Omental fat pad (tissue), 4 donors: ENCODE results near the gene TRPC5OS. TPM values are rescaled to one million over a fixed set of nuclear protein-coding genes. Genes with fewer than 3 reads are reported as not detected.

ENCODE experiments used
- ATAC-seq: fragments of 150-250 bp; one replicate; pipeline ENCODE4 v1.9.1; 2016; ENCODE audit warnings: mild to moderate bottlenecking, moderate library complexity; ENCODE audit not compliant: low FRiP score
- DNase-seq: peaks from one replicate; pipeline ENCODE4 v3.0.0-alpha.2; 2019; ENCODE audit warnings: low spot score
- CTCF ChIP-seq, 3 donors: fragments of 450-650 bp; IDR thresholded peaks; one replicate each; pipeline ENCODE4 v1.5.1; 2016 to 2017; ENCODE audit warnings: antibody characterized with exemption in 3 of 3, mild to moderate bottlenecking in 3 of 3, moderate library complexity in 2 of 3
- total RNA-seq, 4 donors: library from RNA; depleted of rRNA; stranded (reverse); fragments of >200 nt; gene quantifications; one replicate each; pipeline ENCODE4 v1.1.0, GENCODE V29; 2016

TRPC5OS gene
- total RNA-seq, result not detected

- DNase-seq (no peak), ATAC-seq (no peak)
- no peak for TF ChIP-seq CTCF (IDR thresholded peaks at IDR 0.05)
These were observed at the start of gene TRPC5OS for GRCh38 chrX:111875881-111876280. Gene TRPC5OS, plus strand, starts transcription at chrX:111876181. Its CDS starts 25,669 bp downstream, at chrX:111901850.

GRCh38 chrX:111829345-111829744 is 46.6 kb upstream of the TRPC5OS start:
- no peak for TF ChIP-seq CTCF (IDR thresholded peaks at IDR 0.05)
- DNase-seq (no peak), ATAC-seq (no peak)

- DNase-seq (no peak), ATAC-seq (no peak)
- TF ChIP-seq CTCF (IDR thresholded peaks at IDR 0.05), result no peak
These were observed 45.4 kb upstream of the TRPC5OS start for GRCh38 chrX:111830571-111830970.

GRCh38 chrX:111831343-111831742 is 44.6 kb upstream of the TRPC5OS start:
- no peak for ATAC-seq
- no peak for DNase-seq
- TF ChIP-seq CTCF (IDR thresholded peaks at IDR 0.05), result no peak

- TF ChIP-seq CTCF (IDR thresholded peaks at IDR 0.05), result no peak
- ATAC-seq, result no peak
- DNase-seq, result no peak
These were observed 38.8 kb upstream of the TRPC5OS start for GRCh38 chrX:111837197-111837596.

- DNase-seq, result no peak
- ATAC-seq, result no peak
- no peak for TF ChIP-seq CTCF (IDR thresholded peaks at IDR 0.05)
These were observed 28.4 kb upstream of the TRPC5OS start for GRCh38 chrX:111847491-111848133.

- no peak for DNase-seq
- no peak for TF ChIP-seq CTCF (IDR thresholded peaks at IDR 0.05)
- no peak for ATAC-seq
These were observed 27.4 kb upstream of the TRPC5OS start for GRCh38 chrX:111848541-111848940.
